H1 (cell line): ENCODE measurements around the gene NRXN3. TPM values are rescaled to one million over a fixed set of nuclear protein-coding genes. Genes with fewer than 3 reads are reported as not detected.

Source experiments
- CTCF ChIA-PET: fragments of 300-600 bp; sonication (Branson Sonifier 250); formaldehyde crosslinking; loops from one replicate; lab custom pipeline; 2021; ENCODE audit not compliant: partially characterized antibody; lab: Charles Lee
- POLR2A ChIA-PET: fragments of 300-600 bp; sonication (Branson Sonifier 250); formaldehyde crosslinking; loops from one replicate; lab custom pipeline; 2021; ENCODE audit warnings: inconsistent platforms; ENCODE audit not compliant: partially characterized antibody; lab: Charles Lee
- DNase-seq, 2 experiments: peaks; one replicate each; pipeline versions ENCODE4 v3.0.0 to v3.0.0-alpha.2; 2010 to 2022; ENCODE audit warnings: low spot score in 2 of 2, low read depth in 1 of 2, mixed read lengths in 1 of 2
- FAIRE-seq: peaks from 2 replicates; lab custom pipeline; 2011; peaks lifted over from hg19 to GRCh38; lab: Jason Lieb, UNC
- H2AFZ ChIP-seq: 2 replicates; pipeline ENCODE4 v1.8.1; 2012; ENCODE audit warnings: low read length, inconsistent platforms
- H2AK5ac ChIP-seq: 2 replicates; pipeline ENCODE4 v1.6.1; 2013; ENCODE audit warnings: low read depth, low read length
- H2BK120ac ChIP-seq: replicated peaks from 2 replicates; pipeline ENCODE3; 2013; ENCODE audit warnings: low read depth, low read length, inconsistent platforms
- H2BK12ac ChIP-seq: 2 replicates; pipeline ENCODE4 v1.6.1; 2013; ENCODE audit warnings: low read depth, low read length
- H2BK15ac ChIP-seq: 2 replicates; pipeline ENCODE4 v1.6.1; 2013; ENCODE audit warnings: low read length
- H2BK20ac ChIP-seq: 2 replicates; pipeline ENCODE4 v1.6.1; 2013; ENCODE audit warnings: low read length
- H2BK5ac ChIP-seq: 2 replicates; pipeline ENCODE4 v1.6.1; 2013; ENCODE audit warnings: low read depth, low read length
- H3K14ac ChIP-seq: 2 replicates; pipeline ENCODE4 v1.6.1; 2013; ENCODE audit warnings: inconsistent platforms; ENCODE audit not compliant: insufficient read length
- H3K18ac ChIP-seq: 2 replicates; pipeline ENCODE4 v1.6.1; 2013; ENCODE audit warnings: low read length; ENCODE audit errors: extremely low read depth
- H3K23ac ChIP-seq: 2 replicates; pipeline ENCODE4 v1.6.1; 2013; ENCODE audit warnings: inconsistent platforms; ENCODE audit not compliant: insufficient read length
- H3K23me2 ChIP-seq: 2 replicates; pipeline ENCODE4 v1.6.1; 2013; ENCODE audit warnings: low read depth, low read length
- H3K27ac ChIP-seq: 2 replicates; pipeline ENCODE4 v1.6.1; 2011; ENCODE audit warnings: low read depth, low read length, inconsistent platforms
- H3K27me3 ChIP-seq, 4 experiments: replicated peaks in 1 of 4; 1 replicate in 1 of 4; 2 replicates in 3 of 4; pipeline versions ENCODE4 v1.6.1 to v1.8.1; 2011 to 2013; ENCODE audit warnings: low read length in 3 of 4, mild to moderate bottlenecking in 3 of 4, inconsistent platforms in 2 of 4, mixed read lengths in 2 of 4, moderate library complexity in 1 of 4; ENCODE audit not compliant: control insufficient read depth in 3 of 4, insufficient read depth in 3 of 4; ENCODE audit errors: extremely low read depth in 1 of 4
- H3K36me3 ChIP-seq, 4 experiments: 2 replicates each; pipeline versions ENCODE4 v1.6.1 to v1.8.1; 2011 to 2013; ENCODE audit warnings: mild to moderate bottlenecking in 4 of 4, low read length in 3 of 4, moderate library complexity in 2 of 4, control low read depth in 1 of 4, inconsistent platforms in 1 of 4; ENCODE audit not compliant: insufficient read depth in 4 of 4, control insufficient read depth in 2 of 4
- H3K4ac ChIP-seq: replicated peaks from 2 replicates; pipeline ENCODE3; 2013; ENCODE audit warnings: low read length, low read depth, mixed read lengths, inconsistent platforms; ENCODE audit not compliant: insufficient read length
- H3K4me1 ChIP-seq, 4 experiments: replicated peaks in 1 of 4; 1 replicate in 1 of 4; 2 replicates in 3 of 4; pipeline versions ENCODE4 v1.6.1 to v1.8.1; 2011 to 2013; ENCODE audit warnings: low read length in 3 of 4, inconsistent platforms in 2 of 4, mixed read lengths in 1 of 4; ENCODE audit not compliant: insufficient read depth in 4 of 4, control insufficient read depth in 3 of 4
- H3K4me2 ChIP-seq, 2 experiments: 2 replicates each; pipeline versions ENCODE4 v1.6.1 to v1.8.1; 2011 to 2013; ENCODE audit warnings: low read depth in 2 of 2, low read length in 2 of 2, control low read depth in 1 of 2, inconsistent platforms in 1 of 2, mild to moderate bottlenecking in 1 of 2; ENCODE audit not compliant: insufficient read depth in 1 of 2
- H3K4me3 ChIP-seq, 4 experiments: fragments of 200-600, 300-600 bp in 1 of 4; sonication (generic), shearing (Covaris generic), sonication (Bioruptor Twin) in 1 of 4; 2 replicates each; pipeline versions ENCODE4 v1.5.1 to v1.8.1; 2011 to 2016; ENCODE audit warnings: low read length in 4 of 4, low read depth in 3 of 4, control low read depth in 2 of 4, inconsistent platforms in 2 of 4, mild to moderate bottlenecking in 2 of 4, mixed read lengths in 1 of 4, moderate library complexity in 1 of 4; ENCODE audit not compliant: insufficient read depth in 2 of 4; ENCODE audit errors: extremely low read depth in 1 of 4
- H3K56ac ChIP-seq: replicated peaks from 2 replicates; pipeline ENCODE3; 2013; ENCODE audit warnings: low read depth, mild to moderate bottlenecking, mixed read lengths, low read length, inconsistent platforms; ENCODE audit not compliant: insufficient read length
- H3K79me1 ChIP-seq: 2 replicates; pipeline ENCODE4 v1.6.1; 2013; ENCODE audit warnings: low read depth, low read length, control low read depth
- H3K79me2 ChIP-seq, 2 experiments: 2 replicates each; pipeline versions ENCODE4 v1.6.1 to v1.8.1; 2012 to 2013; ENCODE audit warnings: low read length in 2 of 2, mild to moderate bottlenecking in 2 of 2, inconsistent platforms in 1 of 2; ENCODE audit not compliant: insufficient read depth in 2 of 2, control insufficient read depth in 1 of 2
- H3K9ac ChIP-seq, 4 experiments: replicated peaks in 1 of 4; 1 replicate in 1 of 4; 2 replicates in 3 of 4; pipeline versions ENCODE4 v1.6.1 to v1.8.1; 2011 to 2013; ENCODE audit warnings: low read depth in 3 of 4, low read length in 3 of 4, control low read depth in 2 of 4, mild to moderate bottlenecking in 2 of 4, moderate library complexity in 2 of 4, inconsistent platforms in 1 of 4; ENCODE audit errors: extremely low read depth in 1 of 4
- H3K9me3 ChIP-seq, 2 experiments: 2 replicates each; pipeline versions ENCODE4 v1.6.1 to v1.8.1; 2012 to 2013; ENCODE audit warnings: mild to moderate bottlenecking in 2 of 2, moderate library complexity in 2 of 2, control low read depth in 1 of 2, inconsistent platforms in 1 of 2, low read depth in 1 of 2, low read length in 1 of 2, mixed read lengths in 1 of 2; ENCODE audit not compliant: insufficient read depth in 2 of 2
- H4K20me1 ChIP-seq, 2 experiments: replicated peaks in 1 of 2; 2 replicates each; pipeline versions ENCODE3 to v1.8.1; 2011 to 2013; ENCODE audit warnings: inconsistent platforms in 2 of 2, low read length in 2 of 2, mild to moderate bottlenecking in 1 of 2; ENCODE audit not compliant: insufficient read depth in 2 of 2, control insufficient read depth in 1 of 2
- H4K5ac ChIP-seq: 2 replicates; pipeline ENCODE4 v1.6.1; 2013; ENCODE audit warnings: low read length, low read depth, mixed read lengths, inconsistent platforms; ENCODE audit not compliant: insufficient read length
- H4K8ac ChIP-seq: 2 replicates; pipeline ENCODE4 v1.8.0; 2013; ENCODE audit warnings: mild to moderate bottlenecking, moderate library complexity, low read length, inconsistent platforms; ENCODE audit not compliant: insufficient read depth; ENCODE audit errors: extremely low read depth
- H4K91ac ChIP-seq: replicated peaks from 2 replicates; pipeline ENCODE3; 2013; ENCODE audit warnings: low read length, mixed read lengths, inconsistent platforms; ENCODE audit not compliant: insufficient read length
- CHD1 ChIP-seq: IDR thresholded peaks from 2 replicates; pipeline ENCODE4 v1.6.1; 2012; ENCODE audit warnings: low read depth, low read length, improper control_type of control experiment
- CTBP2 ChIP-seq: IDR thresholded peaks from 2 replicates; pipeline ENCODE4 v1.7.0; 2011; ENCODE audit warnings: borderline replicate concordance, mild to moderate bottlenecking, moderate library complexity, mixed read lengths, low read length; ENCODE audit not compliant: insufficient read depth, insufficient read length
- E2F6 ChIP-seq: IDR thresholded peaks from 2 replicates; pipeline ENCODE4 v1.6.1; 2012; ENCODE audit warnings: inconsistent platforms
- GABPA ChIP-seq: IDR thresholded peaks from 2 replicates; pipeline ENCODE4 v1.6.1; 2011; ENCODE audit warnings: mild to moderate bottlenecking, low read length, moderate library complexity, borderline replicate concordance; ENCODE audit not compliant: insufficient read depth
- KDM1A ChIP-seq: fragments of 200-600, 300-600 bp; sonication (generic); IDR thresholded peaks from 2 replicates; pipeline ENCODE4 v1.7.1; 2016; ENCODE audit warnings: mild to moderate bottlenecking, low read length, borderline replicate concordance
- PHF8 ChIP-seq: fragments of 200-600 bp; sonication (generic); conservative IDR thresholded peaks from 2 replicates; pipeline ENCODE4 v1.7.1; 2012; ENCODE audit warnings: low read depth, mild to moderate bottlenecking, inconsistent platforms, low read length, moderate library complexity
- POLR2A ChIP-seq, 2 experiments: IDR thresholded peaks; 1 replicate in 1 of 2; 2 replicates in 1 of 2; pipeline ENCODE4 v1.6.1; 2011; ENCODE audit warnings: low read depth in 2 of 2, low read length in 2 of 2, mild to moderate bottlenecking in 2 of 2; ENCODE audit errors: control extremely low read depth in 1 of 2
- RAD21 ChIP-seq, 2 experiments: IDR thresholded peaks in 1 of 2; conservative IDR thresholded peaks in 1 of 2; 2 replicates each; pipeline ENCODE4 v1.6.1; 2011; ENCODE audit warnings: low read depth in 2 of 2, low read length in 2 of 2, improper control_type of control experiment in 1 of 2, inconsistent platforms in 1 of 2, mild to moderate bottlenecking in 1 of 2, moderate library complexity in 1 of 2
- SP1 ChIP-seq: IDR thresholded peaks from 2 replicates; pipeline ENCODE4 v1.6.1; 2011; ENCODE audit warnings: low read depth, low read length
- SP2 ChIP-seq: IDR thresholded peaks from 2 replicates; pipeline ENCODE4 v1.6.1; 2012; ENCODE audit warnings: mild to moderate bottlenecking, low read length, inconsistent platforms
- SP4 ChIP-seq: IDR thresholded peaks from 2 replicates; pipeline ENCODE4 v1.6.1; 2012; ENCODE audit warnings: low read length, inconsistent platforms
- TEAD4 ChIP-seq: IDR thresholded peaks from 2 replicates; pipeline ENCODE4 v1.6.1; 2012; ENCODE audit warnings: low read depth, low read length, inconsistent platforms, mixed read lengths
- WGBS, 2 experiments: shearing (Covaris generic) in 1 of 2; methylation state at CpG; one replicate each; pipeline versions ENCODE4 v1.1.6 to v1.1.7; 2013 to 2015; ENCODE audit warnings: low lambda C conversion rate in 2 of 2, mixed read lengths in 2 of 2, inconsistent platforms in 1 of 2, low coverage in 1 of 2, missing lambda C conversion rate in 1 of 2; ENCODE audit not compliant: insufficient replicate concordance in 2 of 2, insufficient coverage in 1 of 2, insufficient read length in 1 of 2; ENCODE audit errors: extremely low coverage in 1 of 2, missing lambda C conversion rate in 1 of 2; 5-methylcytosine and 5-hydroxymethylcytosine counted together
- polyA plus RNA-seq, 7 experiments: library from polyadenylated mRNA; depleted of rRNA in 3 of 7; stranded (reverse) in 5 of 7; unstranded in 2 of 7; fragments of >200 nt in 5 of 7; fragments of 200-250 nt in 2 of 7; gene quantifications; 1 replicate in 5 of 7; 2 replicates in 1 of 7; 4 replicates in 1 of 7; pipeline versions ENCODE4 v1.2.1 to v1.2.3, GENCODE V29; 2011 to 2013; ENCODE audit warnings: missing spikeins in 2 of 7, mixed read lengths in 2 of 7
- total RNA-seq: library from RNA; stranded (reverse); fragmentation: NEBNext Ultra II Directional; extraction: Animal tissue kit (Norgen Biotek cat#: 25700); gene quantifications from 2 replicates; pipeline ENCODE4 v1.2.1, GENCODE V29; 2021

NRXN3 gene
- total and polyA plus RNA-seq, 2 of the 8 experiments (the other 6 are each of a cell fraction or from before 2014, with no cell fraction given) = 2.6 to 4.1 TPM

GRCh38 chr14:79629411-79630287, 1459.5 kb downstream of the NRXN3 start:
- Histone ChIP-seq H2AK5ac (no peak overlapping the region), H3K23me2 (no peaks in the 10 kb centered on the region; the same call in 1 of the 2 replicates), H2BK15ac (no peak overlapping the region), H2AFZ (no peak overlapping the region), H2BK5ac (no peak overlapping the region), H3K4me3 (no peak overlapping the region), H3K56ac (no peak overlapping the region), H3K4me2 (no peak overlapping the region), H3K14ac (no peak overlapping the region), H3K27me3 (no peaks in the 10 kb centered on the region), H2BK120ac (no peak overlapping the region), H2BK12ac (no peak overlapping the region), H3K18ac (no peak overlapping the region), H3K79me1 (no peaks in the 10 kb centered on the region), H3K4me1 (no peaks in the 10 kb centered on the region), H4K8ac (no peak overlapping the region), H3K9ac (no peak overlapping the region), H3K79me2 (no peaks in the 10 kb centered on the region), H4K5ac (no peak overlapping the region), H3K23ac (no peak overlapping the region), H4K91ac (no peak overlapping the region), H3K27ac (no peak overlapping the region), H3K9me3 (peaks cover 0 to 5% of the 10 kb centered on the region in 2 experiments; a peak in 1 of 4 replicates), H2BK20ac (no peak overlapping the region), H3K36me3 (no peaks in the 10 kb centered on the region), H4K20me1 (no peaks in the 10 kb centered on the region), H3K4ac (no peak overlapping the region)
- WGBS, 2 experiments = 88% methylated on average over 6 of the region's 6 CpGs; no CpG with 5 or more reads in 1 of the 2 experiments
- ChIA-PET POLR2A (no interaction called here), CTCF (interaction anchor here (1.3 to 1.7 kb wide), 3 partner anchors 23 to 265 kb away, joined by 3 to 4 read pairs (median 3); no protein-coding TSS in a partner anchor)
- FAIRE-seq (no peak), DNase-seq (no peak)
- TF ChIP-seq PHF8 (no peak), CHD1 (no peak), E2F6 (no peak), CTBP2 (no peak), SP4 (no peak), KDM1A (no peak), RAD21 (IDR thresholded peaks at IDR 0.05 in 1 of 2, conservative IDR thresholded peaks at IDR 0.05 in 1 of 2; ENCODE audit: low read depth in 2 of 2, low read length in 2 of 2) (no peak), TEAD4 (no peak), SP1 (no peak), SP2 (no peak), POLR2A (IDR thresholded peaks at IDR 0.05; ENCODE audit: control extremely low read depth in 1 of 2, low read depth in 2 of 2, low read length in 2 of 2) (no peak), GABPA (no peak)
